A549 (cell line): ENCODE results near the gene GSTM2.
A peak's percentile ranks its signal among the peaks of the same experiment; 100 is the strongest.

Experiments
- CHD2 ChIP-seq: fragments of 150-350 bp; IDR thresholded peaks from 2 replicates; pipeline ENCODE4 v1.6.1; 2014; ENCODE audit warnings: low read length; ENCODE audit not compliant: partially characterized antibody
- POLR2AphosphoS2 ChIP-seq: conservative IDR thresholded peaks from 2 replicates; pipeline ENCODE4 v1.6.1; 2012; ENCODE audit warnings: low read length, improper control_type of control experiment, inconsistent platforms
- RAD21 ChIP-seq, 2 experiments: fragments of >200 bp in 1 of 2; sonication (Bioruptor Twin) in 1 of 2; formaldehyde crosslinking in 1 of 2; IDR thresholded peaks in 1 of 2; conservative IDR thresholded peaks in 1 of 2; 2 replicates in 1 of 2; 3 replicates in 1 of 2; pipeline ENCODE4 v1.6.1; 2012 to 2018; ENCODE audit warnings: inconsistent platforms in 1 of 2
- TF ChIP-seq, protein P1 (sequence below): fragments of >200 bp; sonication (Bioruptor Twin); formaldehyde crosslinking; IDR thresholded peaks from 3 replicates; pipeline ENCODE4 v1.5.1; 2016
- TF ChIP-seq, protein P2 (sequence below): fragments of 450-650 bp; IDR thresholded peaks from 2 replicates; pipeline ENCODE4 v1.6.1; 2014; ENCODE audit warnings: antibody characterized with exemption

DNA sequence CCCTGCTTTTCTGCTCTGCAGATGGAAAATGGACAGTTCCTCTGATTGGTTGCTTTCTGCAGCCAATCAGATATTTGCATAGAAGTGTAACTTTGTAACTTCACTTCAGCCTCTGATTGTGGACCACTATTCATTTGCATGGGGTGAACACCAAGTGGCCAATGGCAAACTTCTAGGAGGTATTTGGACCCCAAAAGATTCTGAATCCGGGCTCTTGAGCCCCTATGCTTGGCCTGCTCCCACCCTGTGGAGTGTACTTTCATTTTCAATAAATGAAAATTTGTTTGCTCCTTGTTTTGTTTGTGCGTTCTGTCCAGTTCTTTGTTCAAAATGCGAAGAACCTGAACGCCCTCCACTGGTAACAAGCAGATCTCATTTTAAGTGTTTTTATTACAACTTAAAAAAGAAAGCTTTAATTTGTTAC, 18.4 kb upstream of the GSTM2 start:
- TF ChIP-seq, protein P1, sequence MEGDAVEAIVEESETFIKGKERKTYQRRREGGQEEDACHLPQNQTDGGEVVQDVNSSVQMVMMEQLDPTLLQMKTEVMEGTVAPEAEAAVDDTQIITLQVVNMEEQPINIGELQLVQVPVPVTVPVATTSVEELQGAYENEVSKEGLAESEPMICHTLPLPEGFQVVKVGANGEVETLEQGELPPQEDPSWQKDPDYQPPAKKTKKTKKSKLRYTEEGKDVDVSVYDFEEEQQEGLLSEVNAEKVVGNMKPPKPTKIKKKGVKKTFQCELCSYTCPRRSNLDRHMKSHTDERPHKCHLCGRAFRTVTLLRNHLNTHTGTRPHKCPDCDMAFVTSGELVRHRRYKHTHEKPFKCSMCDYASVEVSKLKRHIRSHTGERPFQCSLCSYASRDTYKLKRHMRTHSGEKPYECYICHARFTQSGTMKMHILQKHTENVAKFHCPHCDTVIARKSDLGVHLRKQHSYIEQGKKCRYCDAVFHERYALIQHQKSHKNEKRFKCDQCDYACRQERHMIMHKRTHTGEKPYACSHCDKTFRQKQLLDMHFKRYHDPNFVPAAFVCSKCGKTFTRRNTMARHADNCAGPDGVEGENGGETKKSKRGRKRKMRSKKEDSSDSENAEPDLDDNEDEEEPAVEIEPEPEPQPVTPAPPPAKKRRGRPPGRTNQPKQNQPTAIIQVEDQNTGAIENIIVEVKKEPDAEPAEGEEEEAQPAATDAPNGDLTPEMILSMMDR = peak; percentile 55
- no peak for TF ChIP-seq POLR2AphosphoS2
- TF ChIP-seq, protein P2, sequence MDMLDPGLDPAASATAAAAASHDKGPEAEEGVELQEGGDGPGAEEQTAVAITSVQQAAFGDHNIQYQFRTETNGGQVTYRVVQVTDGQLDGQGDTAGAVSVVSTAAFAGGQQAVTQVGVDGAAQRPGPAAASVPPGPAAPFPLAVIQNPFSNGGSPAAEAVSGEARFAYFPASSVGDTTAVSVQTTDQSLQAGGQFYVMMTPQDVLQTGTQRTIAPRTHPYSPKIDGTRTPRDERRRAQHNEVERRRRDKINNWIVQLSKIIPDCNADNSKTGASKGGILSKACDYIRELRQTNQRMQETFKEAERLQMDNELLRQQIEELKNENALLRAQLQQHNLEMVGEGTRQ = no peak
- peak; percentile 48 to 50 for TF ChIP-seq RAD21 (conservative IDR thresholded peaks at IDR 0.05 in 1 of 2, IDR thresholded peaks at IDR 0.05 in 1 of 2)
- no peak for TF ChIP-seq CHD2
